ENCODE data around the gene TP53BP1. TPM values are rescaled to one million over a fixed set of nuclear protein-coding genes. Genes with fewer than 3 reads are reported as not detected.

TP53BP1 gene
- total and polyA plus RNA-seq, 2 of the 13 experiments (the other 11 are each of a cell fraction or from before 2014, with no cell fraction given), result 17.1 to 17.4 TPM

DNA sequence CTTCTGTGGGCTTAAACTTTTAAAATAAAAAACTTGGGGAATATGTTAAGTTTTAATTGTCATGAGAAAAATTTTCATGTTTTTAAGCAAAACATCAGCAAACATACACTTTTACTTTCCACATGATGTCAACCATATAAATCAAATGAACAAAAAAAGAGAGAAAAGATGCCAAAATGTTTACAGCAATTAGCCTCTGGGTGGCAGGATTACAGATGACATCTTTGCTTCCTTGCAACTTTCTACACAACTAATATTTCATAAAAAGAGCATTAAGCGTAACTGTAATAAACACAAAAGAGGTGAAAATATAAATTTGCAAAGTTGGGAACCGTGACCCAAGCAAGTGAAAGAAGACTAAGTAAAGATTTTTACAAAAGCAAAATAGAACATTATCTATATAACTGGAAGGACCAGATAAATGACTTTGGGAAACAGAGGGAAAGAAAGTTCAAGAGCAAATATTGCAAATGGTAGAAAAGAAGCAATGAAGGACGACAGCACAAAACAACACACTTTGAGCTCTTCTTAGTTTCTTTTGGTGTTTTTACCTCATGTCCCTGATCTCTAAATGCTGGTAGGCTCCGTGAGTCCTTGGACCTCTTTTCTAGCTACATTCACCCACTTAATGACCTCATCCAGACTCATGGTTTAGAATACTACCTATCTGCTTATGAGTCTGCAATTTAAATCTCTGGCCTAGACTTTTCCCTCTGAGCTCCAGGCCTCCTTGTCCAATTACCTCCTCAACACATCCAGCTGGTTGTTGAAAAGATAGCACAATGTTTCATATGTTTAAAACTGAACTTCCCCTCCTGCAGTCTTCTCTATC, 9.4 kb downstream of the TP53BP1 start:
- Histone ChIP-seq H3K4me2 (ENCODE audit: low read depth, low read length) (no peak overlapping the region), H3K36me3 (replicated peaks in 1 of 2; ENCODE audit: control insufficient read depth in 1 of 2, insufficient read depth in 2 of 2, low read length in 2 of 2) (peaks cover 4 to 23% of the 10 kb centered on the region in 2 experiments), H2AFZ (ENCODE audit: low read length) (no peak overlapping the region), H3K79me2 (ENCODE audit: insufficient read depth, low read length) (no peaks in the 10 kb centered on the region), H3K27ac (ENCODE audit: extremely low read length, insufficient read depth, low read length) (no peak overlapping the region), H3K9ac (ENCODE audit: insufficient read depth, low read depth, low read length) (no peak overlapping the region), H3K9me3 (ENCODE audit: low read length) (no peaks in the 10 kb centered on the region), H3K4me3 (replicated peaks in 1 of 3; ENCODE audit: insufficient read depth in 1 of 3, low read depth in 2 of 3, low read length in 3 of 3) (no peak overlapping the region), H3K27me3 (ENCODE audit: control insufficient read depth in 1 of 2, insufficient read depth in 2 of 2, low read length in 2 of 2) (no peaks in the 10 kb centered on the region), H3K4me1 (ENCODE audit: insufficient read depth, low read length) (no peaks in the 10 kb centered on the region), H4K20me1 (ENCODE audit: insufficient read depth, low read length) (no peaks in the 10 kb centered on the region)
- intact Hi-C loops (cut with micrococcal nuclease; ENCODE audit: unreplicated experiment) (loop anchor here (1.0 kb wide), 1 partner anchor 31 kb away; no protein-coding TSS in a partner anchor), in situ Hi-C loops (cut with HindIII; ENCODE audit: extremely low pct_ligation_motif_present, low pct_unique_long_range_greater_than_20kb) (no loop called here)
- ATAC-seq (no peak), DNase-seq (ENCODE audit: low spot score) (no peak), FAIRE-seq (no peak)
- TF ChIP-seq SP5 (CRISPR knock-in tag; IDR thresholded peaks at IDR 0.05; ENCODE audit: borderline replicate concordance, low read depth) (no peak), ATF7 (IDR thresholded peaks at IDR 0.05) (0 out of 2 replicates have a peak, but pooled peaks have one; percentile 11), ATF7 (CRISPR knock-in tag; IDR thresholded peaks at IDR 0.05) (no peak)
- WGBS (ENCODE audit: low lambda C conversion rate), result 93% methylated on average over 4 of the region's 4 CpGs
- CTCF ChIA-PET (ENCODE audit: low intra/inter-chr PET ratio, low total read pairs), result interaction anchor here (0.7 to 1.9 kb wide), 2 partner anchors 31 to 34 kb away, joined by 3 to 6 read pairs; partner anchors contain the start of gene MAP1A
- BruUV-seq (replicated peaks), result no TSS peak
- POLR2A ChIA-PET, result no interaction called here

DNA sequence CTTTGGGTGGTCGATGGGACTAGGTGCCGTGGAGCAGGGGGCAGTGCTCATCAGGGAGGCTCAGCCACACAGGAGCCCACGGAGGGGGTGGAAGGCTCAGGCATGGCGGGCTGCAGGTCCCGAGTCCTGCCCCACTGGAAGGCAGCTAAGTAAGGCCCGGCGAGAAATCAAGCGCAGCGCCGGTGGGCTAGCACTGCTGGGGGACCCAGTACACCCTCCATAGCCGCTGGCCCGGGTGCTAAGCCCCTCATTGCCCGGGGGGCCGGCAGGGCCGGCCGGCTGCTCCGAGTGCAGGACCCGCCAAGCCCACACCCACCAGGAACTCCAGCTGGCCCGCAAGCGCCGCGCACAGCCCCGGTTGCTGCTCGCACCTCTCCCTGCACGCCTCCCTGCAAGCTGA, 19.1 kb downstream of the TP53BP1 start:
- H3K27me3 ChIP-seq (ENCODE audit: control insufficient read depth in 1 of 2, insufficient read depth in 2 of 2, low read length in 2 of 2), result no peaks in the 10 kb centered on the region
- H3K4me2 ChIP-seq (ENCODE audit: low read depth, low read length), result no peak overlapping the region
- FAIRE-seq, result no peak
- no peak overlapping the region for H3K4me3 ChIP-seq (replicated peaks in 1 of 3; ENCODE audit: insufficient read depth in 1 of 3, low read depth in 2 of 3, low read length in 3 of 3)
- 100% methylated on average over 9 of the region's 25 CpGs for WGBS (ENCODE audit: low lambda C conversion rate)
- intact Hi-C loops (cut with micrococcal nuclease; ENCODE audit: unreplicated experiment), result no loop called here
- H3K36me3 ChIP-seq (replicated peaks in 1 of 2; ENCODE audit: control insufficient read depth in 1 of 2, insufficient read depth in 2 of 2, low read length in 2 of 2), result peaks cover 7 to 53% of the 10 kb centered on the region in 2 experiments
- no peak for DNase-seq (ENCODE audit: low spot score)
- no peak for ATAC-seq
- H3K79me2 ChIP-seq (ENCODE audit: insufficient read depth, low read length), result no peaks in the 10 kb centered on the region
- H3K27ac ChIP-seq (ENCODE audit: extremely low read length, insufficient read depth, low read length), result no peak overlapping the region
- H2AFZ ChIP-seq (ENCODE audit: low read length), result no peak overlapping the region
- H4K20me1 ChIP-seq (ENCODE audit: insufficient read depth, low read length), result no peaks in the 10 kb centered on the region
- H3K4me1 ChIP-seq (ENCODE audit: insufficient read depth, low read length), result no peaks in the 10 kb centered on the region
- H3K9me3 ChIP-seq (ENCODE audit: low read length), result no peaks in the 10 kb centered on the region
- POLR2A ChIA-PET, result no interaction called here
- in situ Hi-C loops (cut with HindIII; ENCODE audit: extremely low pct_ligation_motif_present, low pct_unique_long_range_greater_than_20kb), result no loop called here
- BruUV-seq (replicated peaks), result no TSS peak
- H3K9ac ChIP-seq (ENCODE audit: insufficient read depth, low read depth, low read length), result no peak overlapping the region
- CTCF ChIA-PET (ENCODE audit: low intra/inter-chr PET ratio, low total read pairs), result no interaction called here
- TF ChIP-seq PAWR (CRISPR knock-in tag; IDR thresholded peaks at IDR 0.05; ENCODE audit: borderline replicate concordance) (no peak), HOXA7 (CRISPR knock-in tag; IDR thresholded peaks at IDR 0.05) (no peak), PHB2 (IDR thresholded peaks at IDR 0.05; ENCODE audit: partially characterized antibody) (no peak), SOX13 (IDR thresholded peaks at IDR 0.05) (no peak), SOX13 (CRISPR knock-in tag; conservative IDR thresholded peaks at IDR 0.05 in 1 of 2, IDR thresholded peaks at IDR 0.05 in 1 of 2) (no peak)
- TF ChIP-seq, protein P1, sequence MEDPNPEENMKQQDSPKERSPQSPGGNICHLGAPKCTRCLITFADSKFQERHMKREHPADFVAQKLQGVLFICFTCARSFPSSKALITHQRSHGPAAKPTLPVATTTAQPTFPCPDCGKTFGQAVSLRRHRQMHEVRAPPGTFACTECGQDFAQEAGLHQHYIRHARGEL (CRISPR knock-in tag; IDR thresholded peaks at IDR 0.05), result no peak
- TF ChIP-seq, protein P2, sequence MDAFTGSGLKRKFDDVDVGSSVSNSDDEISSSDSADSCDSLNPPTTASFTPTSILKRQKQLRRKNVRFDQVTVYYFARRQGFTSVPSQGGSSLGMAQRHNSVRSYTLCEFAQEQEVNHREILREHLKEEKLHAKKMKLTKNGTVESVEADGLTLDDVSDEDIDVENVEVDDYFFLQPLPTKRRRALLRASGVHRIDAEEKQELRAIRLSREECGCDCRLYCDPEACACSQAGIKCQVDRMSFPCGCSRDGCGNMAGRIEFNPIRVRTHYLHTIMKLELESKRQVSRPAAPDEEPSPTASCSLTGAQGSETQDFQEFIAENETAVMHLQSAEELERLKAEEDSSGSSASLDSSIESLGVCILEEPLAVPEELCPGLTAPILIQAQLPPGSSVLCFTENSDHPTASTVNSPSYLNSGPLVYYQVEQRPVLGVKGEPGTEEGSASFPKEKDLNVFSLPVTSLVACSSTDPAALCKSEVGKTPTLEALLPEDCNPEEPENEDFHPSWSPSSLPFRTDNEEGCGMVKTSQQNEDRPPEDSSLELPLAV (CRISPR knock-in tag; conservative IDR thresholded peaks at IDR 0.05; ENCODE audit: low read depth), result no peak
- TF ChIP-seq, protein P3, sequence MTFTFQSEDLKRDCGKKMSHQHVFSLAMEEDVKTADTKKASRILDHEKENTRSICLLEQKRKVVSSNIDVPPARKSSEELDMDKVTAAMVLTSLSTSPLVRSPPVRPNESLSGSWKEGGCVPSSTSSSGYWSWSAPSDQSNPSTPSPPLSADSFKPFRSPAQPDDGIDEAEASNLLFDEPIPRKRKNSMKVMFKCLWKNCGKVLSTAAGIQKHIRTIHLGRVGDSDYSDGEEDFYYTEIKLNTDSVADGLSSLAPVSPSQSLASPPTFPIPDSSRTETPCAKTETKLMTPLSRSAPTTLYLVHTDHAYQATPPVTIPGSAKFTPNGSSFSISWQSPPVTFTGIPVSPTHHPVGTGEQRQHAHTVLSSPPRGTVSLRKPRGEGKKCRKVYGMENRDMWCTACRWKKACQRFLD (CRISPR knock-in tag; IDR thresholded peaks at IDR 0.05; ENCODE audit: borderline replicate concordance), result no peak
- TF ChIP-seq, protein P4, sequence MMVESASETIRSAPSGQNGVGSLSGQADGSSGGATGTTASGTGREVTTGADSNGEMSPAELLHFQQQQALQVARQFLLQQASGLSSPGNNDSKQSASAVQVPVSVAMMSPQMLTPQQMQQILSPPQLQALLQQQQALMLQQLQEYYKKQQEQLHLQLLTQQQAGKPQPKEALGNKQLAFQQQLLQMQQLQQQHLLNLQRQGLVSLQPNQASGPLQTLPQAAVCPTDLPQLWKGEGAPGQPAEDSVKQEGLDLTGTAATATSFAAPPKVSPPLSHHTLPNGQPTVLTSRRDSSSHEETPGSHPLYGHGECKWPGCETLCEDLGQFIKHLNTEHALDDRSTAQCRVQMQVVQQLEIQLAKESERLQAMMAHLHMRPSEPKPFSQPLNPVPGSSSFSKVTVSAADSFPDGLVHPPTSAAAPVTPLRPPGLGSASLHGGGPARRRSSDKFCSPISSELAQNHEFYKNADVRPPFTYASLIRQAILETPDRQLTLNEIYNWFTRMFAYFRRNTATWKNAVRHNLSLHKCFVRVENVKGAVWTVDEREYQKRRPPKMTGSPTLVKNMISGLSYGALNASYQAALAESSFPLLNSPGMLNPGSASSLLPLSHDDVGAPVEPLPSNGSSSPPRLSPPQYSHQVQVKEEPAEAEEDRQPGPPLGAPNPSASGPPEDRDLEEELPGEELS (CRISPR knock-in tag; IDR thresholded peaks at IDR 0.05), result no peak

Measured in HepG2 (cell line).